RPMI8226 (cell line): Measurements from ENCODE around the gene TESMIN.

Experiments
- DNase-seq: peaks from one replicate; pipeline ENCODE4 v3.0.0-alpha.2; 2015

TESMIN gene

GRCh38 chr11:68759991-68760390 is 8.7 kb upstream of the TESMIN start:
- no peak for DNase-seq

- no peak for DNase-seq
Measured at GRCh38 chr11:68757711-68758110, 6.4 kb upstream of the TESMIN start.

- no peak for DNase-seq
Measured at GRCh38 chr11:68756171-68756766, 4.9 kb upstream of the TESMIN start.

- peak; percentile 39 for DNase-seq
Measured at GRCh38 chr11:68753300-68753699, 2.0 kb upstream of the TESMIN start.

- DNase-seq: no peak
Measured at GRCh38 chr11:68751004-68751325, 355 bp downstream of the TESMIN start.

GRCh38 chr11:68750195-68751003 is 921 bp downstream of the TESMIN start:
- no peak for DNase-seq

- DNase-seq: no peak
Measured at GRCh38 chr11:68749229-68750123, 1.8 kb downstream of the TESMIN start.

- no peak for DNase-seq
Measured at GRCh38 chr11:68748061-68748460, 3.3 kb downstream of the TESMIN start.

GRCh38 chr11:68743539-68743938 is 7.8 kb downstream of the TESMIN start:
- DNase-seq: no peak

GRCh38 chr11:68741463-68741862 is 9.9 kb downstream of the TESMIN start:
- DNase-seq: peak; percentile 23

GRCh38 chr11:68735646-68736045 is 15.7 kb downstream of the TESMIN start:
- no peak for DNase-seq

- DNase-seq: no peak
Measured at GRCh38 chr11:68735125-68735524, 16.2 kb downstream of the TESMIN start.

GRCh38 chr11:68734111-68734510 is 17.2 kb downstream of the TESMIN start:
- no peak for DNase-seq

- peak; percentile 23 for DNase-seq
Measured at GRCh38 chr11:68727783-68728182, 23.5 kb downstream of the TESMIN start.

GRCh38 chr11:68724293-68724692 is 27.0 kb downstream of the TESMIN start:
- DNase-seq: no peak

- DNase-seq: no peak
Measured at GRCh38 chr11:68722143-68722542, 29.2 kb downstream of the TESMIN start.

GRCh38 chr11:68721075-68721474 is 30.2 kb downstream of the TESMIN start:
- DNase-seq: no peak

GRCh38 chr11:68715456-68716122 is 35.7 kb downstream of the TESMIN start:
- DNase-seq: no peak

GRCh38 chr11:68714060-68714856 is 37.1 kb downstream of the TESMIN start:
- DNase-seq: no peak

- DNase-seq: no peak
Measured at GRCh38 chr11:68711114-68711513, 40.2 kb downstream of the TESMIN start.

- no peak for DNase-seq
Measured at GRCh38 chr11:68710409-68710808, 40.9 kb downstream of the TESMIN start.

- DNase-seq: no peak
Measured at GRCh38 chr11:68709062-68709461, 42.3 kb downstream of the TESMIN start.
